Upper lobe of left lung (tissue), 6 donors: Measurements from ENCODE around the gene THUMPD2. TPM values are rescaled to one million over a fixed set of nuclear protein-coding genes. Genes with fewer than 3 reads are reported as not detected.
A peak's percentile ranks its signal among the peaks of the same experiment; 100 is the strongest.

Experiments
- ATAC-seq, 2 donors: fragments of 200-7000 bp; cut with Tn5 transposase; one replicate each; pipeline ENCODE4 v1.9.1; 2022; ENCODE audit warnings: mild to moderate bottlenecking in 2 of 2, moderate library complexity in 2 of 2; ENCODE audit not compliant: low FRiP score in 2 of 2
- DNase-seq, 2 donors: peaks; one replicate each; pipeline ENCODE4 v3.0.0-alpha.2; 2019 to 2020
- H3K27ac ChIP-seq, 4 donors: fragments of 200-600 bp; sonication (generic); one replicate each; pipeline ENCODE4 v1.5.1; 2016 to 2019
- H3K27me3 ChIP-seq, 4 donors: fragments of 200-600 bp; sonication (generic); one replicate each; pipeline ENCODE4 v1.5.1; 2017 to 2019
- H3K36me3 ChIP-seq, 4 donors: fragments of 200-600 bp; sonication (generic); one replicate each; pipeline ENCODE4 v1.5.1; 2016 to 2019
- H3K4me1 ChIP-seq, 4 donors: fragments of 200-600 bp; sonication (generic); one replicate each; pipeline ENCODE4 v1.5.1; 2018 to 2019
- H3K4me3 ChIP-seq, 4 donors: fragments of 200-600 bp; sonication (generic); one replicate each; pipeline ENCODE4 v1.5.1; 2017 to 2019; ENCODE audit warnings: mild to moderate bottlenecking in 2 of 4, moderate library complexity in 1 of 4
- H3K9me3 ChIP-seq, 4 donors: fragments of 200-600 bp; sonication (generic); one replicate each; pipeline ENCODE4 v1.5.1; 2018 to 2019
- EP300 ChIP-seq, 4 donors: sonication (generic); formaldehyde crosslinking; IDR thresholded peaks; one replicate each; pipeline ENCODE4 v1.5.1; 2017; ENCODE audit warnings: antibody characterized with exemption in 4 of 4, control low read depth in 2 of 4
- POLR2A ChIP-seq, 4 donors: fragments of 450-650 bp; IDR thresholded peaks; one replicate each; pipeline ENCODE4 v1.5.1; 2016 to 2017; ENCODE audit warnings: antibody characterized with exemption in 4 of 4, mild to moderate bottlenecking in 2 of 4
- POLR2AphosphoS5 ChIP-seq, 2 donors: sonication (generic); formaldehyde crosslinking; IDR thresholded peaks; one replicate each; pipeline ENCODE4 v1.5.1; 2017; ENCODE audit warnings: antibody characterized with exemption in 2 of 2
- whole genome bisulfite sequencing, 2 donors: methylation state at CpG; one replicate each; pipeline ENCODE4 v1.1.5; 2017 to 2018; 5-methylcytosine and 5-hydroxymethylcytosine counted together
- total RNA-seq, 6 donors: library from RNA; depleted of rRNA in 4 of 6; stranded (reverse); fragments of >200 nt in 4 of 6; gene quantifications; one replicate each; pipeline versions ENCODE4 v1.1.0 to v1.2.1, GENCODE V29; 2016 to 2021
- TF ChIP-seq, protein P1 (sequence below), 6 experiments: fragments of 450-650 bp in 4 of 6; fragments of 200-600 bp in 2 of 6; sonication (generic) in 2 of 6; IDR thresholded peaks; one replicate each; pipeline ENCODE4 v1.5.1; 2016 to 2019; ENCODE audit warnings: antibody characterized with exemption in 6 of 6
- donor health status: DM: no; HTN: no; CAD: no; lungs with moderate emphysema.
- donor health status: DM: no; HTN: yes; CAD: no; lungs with severe emphysema.

Gene THUMPD2, protein sequence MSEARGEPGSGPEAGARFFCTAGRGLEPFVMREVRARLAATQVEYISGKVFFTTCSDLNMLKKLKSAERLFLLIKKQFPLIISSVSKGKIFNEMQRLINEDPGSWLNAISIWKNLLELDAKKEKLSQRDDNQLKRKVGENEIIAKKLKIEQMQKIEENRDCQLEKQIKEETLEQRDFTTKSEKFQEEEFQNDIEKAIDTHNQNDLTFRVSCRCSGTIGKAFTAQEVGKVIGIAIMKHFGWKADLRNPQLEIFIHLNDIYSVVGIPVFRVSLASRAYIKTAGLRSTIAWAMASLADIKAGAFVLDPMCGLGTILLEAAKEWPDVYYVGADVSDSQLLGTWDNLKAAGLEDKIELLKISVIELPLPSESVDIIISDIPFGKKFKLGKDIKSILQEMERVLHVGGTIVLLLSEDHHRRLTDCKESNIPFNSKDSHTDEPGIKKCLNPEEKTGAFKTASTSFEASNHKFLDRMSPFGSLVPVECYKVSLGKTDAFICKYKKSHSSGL
- 10 to 100 TPM in 4 of 6 donors, 1 to 10 TPM in 2; 6.7 to 43.0 (median 10.9) TPM for total RNA-seq

DNA sequence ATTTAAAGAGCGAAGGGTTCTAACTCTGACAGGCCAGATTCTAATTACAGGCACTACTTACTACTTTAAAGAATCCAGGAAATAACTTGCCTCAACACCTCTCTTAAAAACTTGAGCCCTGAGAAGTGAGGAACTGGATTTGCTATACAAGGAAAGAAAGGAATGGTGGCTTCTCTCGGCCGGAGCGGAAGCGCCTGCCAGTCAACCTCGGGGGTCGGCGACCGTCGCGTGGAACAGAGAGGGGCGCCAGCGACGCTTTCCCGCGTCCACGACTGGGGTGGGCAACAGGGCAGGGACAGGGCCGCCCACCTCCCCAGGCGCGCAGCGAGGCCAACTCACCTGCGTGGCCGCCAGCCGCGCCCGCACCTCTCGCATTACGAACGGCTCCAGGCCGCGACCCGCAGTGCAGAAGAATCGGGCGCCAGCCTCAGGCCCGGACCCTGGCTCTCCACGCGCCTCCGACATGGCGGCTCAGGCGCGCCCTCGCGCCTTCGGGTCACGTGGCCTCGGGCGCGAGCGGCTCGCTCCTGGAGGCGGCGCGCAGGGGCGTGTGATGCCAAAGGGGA, at the start of gene THUMPD2:
TSS of gene THUMPD2 (minus strand) at position 484 of the 566 bp plus-strand sequence. CDS start at position 465, 19 bp downstream.
- Histone ChIP-seq H3K27me3 (no peaks in the 10 kb centered on the region), H3K9me3 (no peaks in the 10 kb centered on the region), H3K4me1 (peaks cover 13 to 32% (median 19%) of the 10 kb centered on the region in 4 donors), H3K27ac (peak within 1 kb of the TSS; percentile 81 to 95 (median 88)), H3K36me3 (no peaks in the 10 kb centered on the region), H3K4me3 (peak within 1 kb of the TSS; percentile 43 to 95 (median 80))
- TF ChIP-seq POLR2A (IDR thresholded peaks at IDR 0.05) (peak in 2 of 4 donors; percentile 67 to 88), POLR2AphosphoS5 (IDR thresholded peaks at IDR 0.05) (peak; percentile 71 to 80)
- TF ChIP-seq, protein P1, sequence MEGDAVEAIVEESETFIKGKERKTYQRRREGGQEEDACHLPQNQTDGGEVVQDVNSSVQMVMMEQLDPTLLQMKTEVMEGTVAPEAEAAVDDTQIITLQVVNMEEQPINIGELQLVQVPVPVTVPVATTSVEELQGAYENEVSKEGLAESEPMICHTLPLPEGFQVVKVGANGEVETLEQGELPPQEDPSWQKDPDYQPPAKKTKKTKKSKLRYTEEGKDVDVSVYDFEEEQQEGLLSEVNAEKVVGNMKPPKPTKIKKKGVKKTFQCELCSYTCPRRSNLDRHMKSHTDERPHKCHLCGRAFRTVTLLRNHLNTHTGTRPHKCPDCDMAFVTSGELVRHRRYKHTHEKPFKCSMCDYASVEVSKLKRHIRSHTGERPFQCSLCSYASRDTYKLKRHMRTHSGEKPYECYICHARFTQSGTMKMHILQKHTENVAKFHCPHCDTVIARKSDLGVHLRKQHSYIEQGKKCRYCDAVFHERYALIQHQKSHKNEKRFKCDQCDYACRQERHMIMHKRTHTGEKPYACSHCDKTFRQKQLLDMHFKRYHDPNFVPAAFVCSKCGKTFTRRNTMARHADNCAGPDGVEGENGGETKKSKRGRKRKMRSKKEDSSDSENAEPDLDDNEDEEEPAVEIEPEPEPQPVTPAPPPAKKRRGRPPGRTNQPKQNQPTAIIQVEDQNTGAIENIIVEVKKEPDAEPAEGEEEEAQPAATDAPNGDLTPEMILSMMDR (IDR thresholded peaks at IDR 0.05), result no peak
- 0% methylated on average over 20 to 27 of the region's 54 CpGs for WGBS, 2 donors
- DNase-seq (peak; percentile 56 to 95), ATAC-seq (peak; percentile 89 to 95)

- Histone ChIP-seq H3K27me3 (no peaks in the 10 kb centered on the region), H3K4me3 (no peak overlapping the region), H3K27ac (no peak overlapping the region), H3K4me1 (no peaks in the 10 kb centered on the region), H3K9me3 (no peaks in the 10 kb centered on the region), H3K36me3 (no peaks in the 10 kb centered on the region)
- TF ChIP-seq, protein P1 (IDR thresholded peaks at IDR 0.05), result no peak
- TF ChIP-seq EP300 (IDR thresholded peaks at IDR 0.05) (no peak), POLR2A (IDR thresholded peaks at IDR 0.05) (no peak)
- 70 to 89% methylated on average over 3 of the region's 3 CpGs for WGBS, 2 donors
- no peak for ATAC-seq
- no peak for DNase-seq
Measured at GRCh38 chr2:39821871-39822270, 42.8 kb upstream of the THUMPD2 start.

DNA sequence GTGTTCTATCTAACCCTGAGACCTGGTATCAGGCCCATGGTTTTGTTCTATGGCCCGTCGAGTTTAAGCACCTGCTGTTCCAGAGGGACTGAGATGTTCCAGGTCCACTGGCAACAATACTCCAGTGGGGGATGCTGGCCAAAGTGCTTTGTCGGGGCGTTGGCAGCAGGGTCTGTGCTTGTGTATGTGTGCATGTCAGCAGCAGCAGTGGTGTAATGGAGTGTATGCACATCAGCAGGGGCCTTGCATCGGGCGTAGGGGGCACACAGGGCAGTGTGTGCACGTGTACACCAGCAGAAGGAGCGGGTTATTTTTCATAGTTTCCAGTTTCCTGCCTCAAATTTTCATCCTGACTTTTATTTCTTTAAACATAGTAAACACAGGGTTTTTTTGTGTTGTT, 37.8 kb upstream of the THUMPD2 start:
- Histone ChIP-seq H3K9me3 (no peaks in the 10 kb centered on the region), H3K27ac (no peak overlapping the region), H3K27me3 (no peaks in the 10 kb centered on the region), H3K4me3 (no peak overlapping the region), H3K36me3 (no peaks in the 10 kb centered on the region), H3K4me1 (no peaks in the 10 kb centered on the region)
- TF ChIP-seq POLR2AphosphoS5 (IDR thresholded peaks at IDR 0.05), result no peak
- no peak for TF ChIP-seq EP300 (IDR thresholded peaks at IDR 0.05)
- TF ChIP-seq, protein P1 (IDR thresholded peaks at IDR 0.05), result no peak
- no peak for TF ChIP-seq POLR2A (IDR thresholded peaks at IDR 0.05)
- 73 to 87% methylated on average over 8 of the region's 8 CpGs for WGBS, 2 donors
- peak in 1 of 2 donors; percentile 2 for DNase-seq
- ATAC-seq, result no peak

GRCh38 chr2:39816428-39816827, 37.4 kb upstream of the THUMPD2 start:
- WGBS, 2 donors, result 91 to 92% methylated on average over 3 of the region's 3 CpGs
- H3K9me3 ChIP-seq, result no peaks in the 10 kb centered on the region

More at GRCh38 chr2:39816428-39816827, 37.4 kb upstream of the THUMPD2 start:
- H3K4me3 ChIP-seq, result no peak overlapping the region
- no peak overlapping the region for H3K27ac ChIP-seq
- H3K27me3 ChIP-seq, result no peaks in the 10 kb centered on the region
- DNase-seq (no peak), ATAC-seq (no peak)
- H3K36me3 ChIP-seq, result no peaks in the 10 kb centered on the region
- TF ChIP-seq POLR2A (IDR thresholded peaks at IDR 0.05) (no peak), EP300 (IDR thresholded peaks at IDR 0.05) (no peak), POLR2AphosphoS5 (IDR thresholded peaks at IDR 0.05) (no peak)
- TF ChIP-seq, protein P1 (IDR thresholded peaks at IDR 0.05), result no peak
- no peaks in the 10 kb centered on the region for H3K4me1 ChIP-seq
